Dermis blood vessel endothelial cell (primary cell): ENCODE measurements around the gene ATP5MG. TPM values are rescaled to one million over a fixed set of nuclear protein-coding genes. Genes with fewer than 3 reads are reported as not detected.
"Not testable (repeated sequence)": the region's sequence is repeated elsewhere in the genome, so short reads cannot be mapped to it uniquely, and the experiment has no call there.

Experiments used
- DNase-seq: peaks from one replicate; pipeline ENCODE4 v3.0.0; 2010
- total RNA-seq: library from RNA; depleted of rRNA; stranded (reverse); fragments of >200 nt; gene quantifications from 2 replicates; pipeline ENCODE4 v1.2.3, GENCODE V29; 2014

The ATP5MG gene
- 46.4 and 58.9 TPM in 2 replicates for total RNA-seq

- DNase-seq, result peak; percentile 92
These were observed at the start of gene ATP5MG for GRCh38 chr11:118401151-118401879. TSS of gene ATP5MG (plus strand) at chr11:118401606. CDS start at chr11:118401666, 60 bp downstream.

DNA sequence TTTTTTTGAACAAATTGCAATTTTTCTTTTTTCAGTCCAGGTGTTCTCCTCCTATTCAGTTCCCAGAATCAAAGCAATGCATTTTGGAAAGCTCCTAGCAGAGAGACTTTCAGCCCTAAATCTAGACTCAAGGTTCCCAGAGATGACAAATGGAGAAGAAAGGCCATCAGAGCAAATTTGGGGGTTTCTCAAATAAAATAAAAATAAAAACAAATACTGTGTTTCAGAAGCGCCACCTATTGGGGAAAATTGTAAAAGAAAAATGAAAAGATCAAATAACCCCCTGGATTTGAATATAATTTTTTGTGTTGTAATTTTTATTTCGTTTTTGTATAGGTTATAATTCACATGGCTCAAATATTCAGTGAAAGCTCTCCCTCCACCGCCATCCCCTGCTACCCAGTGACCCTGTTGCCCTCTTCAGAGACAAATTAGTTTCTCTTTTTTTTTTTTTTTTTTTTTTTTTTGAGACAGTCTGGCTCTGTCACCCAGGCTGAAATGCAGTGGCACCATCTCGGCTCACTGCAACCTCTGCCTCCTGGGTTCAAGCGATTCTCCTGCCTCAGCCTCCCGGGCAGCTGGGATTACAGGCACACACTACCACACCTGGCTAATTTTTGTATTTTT is 48.2 kb upstream of the ATP5MG start:
- DNase-seq, result peak; percentile 48

DNA sequence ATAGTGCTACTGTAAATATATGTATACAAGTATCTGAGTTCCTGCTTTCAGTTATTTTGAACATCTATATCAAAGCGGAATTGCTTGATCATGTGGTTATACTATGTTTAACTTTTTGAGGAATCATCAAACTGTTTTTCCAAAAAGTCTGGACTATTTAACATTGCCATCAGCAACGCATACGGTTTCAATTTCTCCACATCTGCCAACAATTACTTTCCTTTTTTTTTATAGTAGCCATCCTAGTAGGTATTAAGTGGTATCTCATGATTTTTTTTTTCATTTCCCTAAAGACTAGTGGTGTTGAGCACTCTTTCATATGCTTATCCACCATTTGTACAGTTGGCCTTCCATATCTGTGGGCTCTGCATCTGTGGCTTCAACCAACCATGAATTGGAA is 43.3 kb upstream of the ATP5MG start:
- DNase-seq, result no peak

- peak; percentile 96 for DNase-seq
These were observed 42.0 kb upstream of the ATP5MG start, which contains the start of gene UBE4A for GRCh38 chr11:118359295-118359958. TSS of gene UBE4A (plus strand) at chr11:118359600. CDS start at chr11:118365081, 5,481 bp downstream.

DNA sequence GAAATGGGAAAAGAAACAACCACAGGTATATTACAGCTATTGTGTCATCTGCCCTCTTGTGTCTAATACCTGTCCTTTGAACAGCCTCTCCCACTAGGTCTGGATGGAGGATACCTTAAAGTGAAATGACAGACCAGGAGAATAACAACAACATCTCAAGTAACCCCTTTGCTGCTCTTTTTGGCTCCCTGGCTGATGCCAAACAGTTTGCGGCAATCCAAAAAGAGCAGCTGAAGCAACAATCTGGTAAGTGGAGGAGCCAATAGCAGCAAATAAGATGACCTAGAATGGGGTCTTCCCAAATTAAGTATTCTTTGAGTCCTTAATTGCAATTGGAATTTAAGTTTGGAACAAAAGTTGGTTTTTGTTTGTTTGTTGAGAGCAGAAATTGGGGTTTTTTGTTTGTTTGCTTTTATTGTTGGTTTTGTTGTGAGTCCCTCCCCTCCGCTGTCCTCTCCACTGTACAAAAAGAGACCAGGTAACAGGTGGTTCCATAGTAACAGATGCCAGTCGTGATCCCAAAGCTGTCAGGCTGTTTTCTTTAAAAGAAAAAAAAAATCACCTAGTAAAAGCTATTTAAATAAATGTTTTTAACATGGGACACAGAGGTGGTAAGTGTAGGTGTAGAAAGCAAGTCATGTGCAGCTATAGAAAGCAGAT is 36.3 kb upstream of the ATP5MG start:
- no peak for DNase-seq

DNA sequence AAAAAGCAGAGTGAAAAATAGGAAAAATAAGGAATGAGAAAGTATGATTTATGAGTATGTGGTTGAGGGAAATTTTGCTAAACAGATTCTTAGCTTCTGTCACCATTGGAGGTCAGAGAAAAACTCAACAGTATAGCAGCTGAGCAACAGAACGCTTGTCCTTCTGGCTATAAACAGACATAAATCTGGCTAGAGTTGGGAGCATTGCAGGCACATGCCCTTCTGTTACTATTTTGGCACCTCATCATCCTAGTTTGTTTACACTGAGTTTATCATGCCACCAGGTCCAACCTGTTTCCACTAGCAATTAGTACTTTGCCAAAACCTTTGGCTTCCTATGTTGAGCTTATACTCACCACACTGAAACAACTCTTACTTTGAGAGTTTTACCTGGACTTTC is 35.1 kb upstream of the ATP5MG start:
- DNase-seq, result no peak

- DNase-seq, result no peak
These were observed 30.6 kb upstream of the ATP5MG start for GRCh38 chr11:118370774-118371173.

GRCh38 chr11:118373263-118373662 is 28.1 kb upstream of the ATP5MG start:
- no peak for DNase-seq

DNA sequence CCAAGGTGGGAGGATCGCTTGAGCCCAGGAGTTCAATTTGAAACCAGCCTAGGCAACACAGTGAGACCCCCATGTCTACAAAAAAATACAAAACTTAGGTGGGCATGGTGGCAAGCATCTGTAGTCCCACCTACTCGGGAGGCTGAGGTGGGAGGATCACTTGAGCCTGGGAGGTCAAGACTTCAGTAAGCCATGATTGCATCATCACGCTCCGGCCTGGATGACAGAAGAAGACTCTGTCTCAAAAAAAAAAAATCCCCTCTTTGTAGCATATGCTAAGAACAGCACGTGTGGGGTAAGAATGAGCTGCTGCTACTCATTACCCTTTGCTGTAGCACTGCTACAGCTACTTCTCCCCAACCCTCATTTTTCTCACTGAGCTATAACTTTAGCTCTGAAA is 27.5 kb upstream of the ATP5MG start:
- DNase-seq, result no peak

- DNase-seq, result no peak
These were observed 26.7 kb upstream of the ATP5MG start for GRCh38 chr11:118374729-118375128.

DNA sequence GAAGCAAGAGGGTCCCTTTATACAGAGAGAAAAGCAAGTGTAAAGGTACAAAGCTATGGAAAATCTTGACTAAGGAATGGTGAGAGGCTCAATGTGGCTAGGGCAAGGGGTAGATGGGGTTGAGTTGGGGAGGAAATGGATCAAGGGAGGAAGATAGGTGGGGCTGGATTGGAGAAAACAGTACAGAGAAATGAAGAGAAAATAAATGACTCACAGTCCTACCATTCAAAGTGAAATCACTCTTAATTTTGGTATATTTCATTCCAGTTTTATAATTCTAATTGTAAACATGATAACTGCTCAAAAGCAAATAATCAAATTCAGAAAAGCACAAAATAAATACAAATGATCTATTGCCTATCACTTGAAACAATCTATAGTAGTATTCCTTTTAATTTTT is 25.4 kb upstream of the ATP5MG start:
- no peak for DNase-seq

GRCh38 chr11:118379497-118379896 is 21.9 kb upstream of the ATP5MG start:
- no peak for DNase-seq

DNA sequence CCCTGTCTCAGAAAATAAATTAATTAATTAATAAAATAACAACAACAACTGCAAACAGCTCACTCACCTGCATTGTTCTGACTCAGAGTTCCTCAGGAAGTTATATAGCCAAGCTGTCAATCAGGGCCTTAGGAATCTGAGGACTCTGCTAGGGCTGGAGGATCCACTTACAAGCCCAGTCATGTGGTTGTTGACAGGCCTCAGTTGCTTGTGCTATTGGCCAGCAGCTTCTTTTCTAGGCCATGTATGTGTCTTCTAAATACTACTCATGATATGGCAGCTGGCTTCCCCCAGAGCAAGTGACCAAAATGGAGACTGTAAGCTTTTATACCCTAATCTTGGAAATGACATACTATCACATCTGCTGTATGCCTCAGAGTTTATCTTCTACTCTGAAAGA is 20.8 kb upstream of the ATP5MG start:
- peak; percentile 67 for DNase-seq

- no peak for DNase-seq
These were observed 18.5 kb upstream of the ATP5MG start for GRCh38 chr11:118382954-118383353.

- no peak for DNase-seq
These were observed 17.7 kb upstream of the ATP5MG start for GRCh38 chr11:118383657-118384056.

DNA sequence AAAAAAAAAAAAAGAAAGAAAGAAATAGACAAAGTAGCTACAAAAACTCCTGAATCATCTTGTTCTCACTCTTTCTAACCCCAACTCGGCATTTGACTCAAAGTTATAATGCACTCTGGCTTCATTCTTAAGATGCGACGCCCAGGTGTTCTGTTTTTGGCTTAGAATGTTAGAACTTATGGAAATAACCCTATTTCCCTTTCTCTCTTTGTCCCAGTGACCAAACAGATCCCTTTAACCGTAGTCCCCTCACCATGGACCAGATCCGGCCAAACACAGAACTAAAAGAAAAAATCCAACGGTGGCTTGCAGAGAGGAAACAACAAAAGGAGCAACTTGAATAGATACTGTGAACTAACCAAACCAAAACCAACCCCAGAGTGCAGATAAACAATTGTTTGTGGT is 5.3 kb upstream of the ATP5MG start:
- DNase-seq, result no peak

DNA sequence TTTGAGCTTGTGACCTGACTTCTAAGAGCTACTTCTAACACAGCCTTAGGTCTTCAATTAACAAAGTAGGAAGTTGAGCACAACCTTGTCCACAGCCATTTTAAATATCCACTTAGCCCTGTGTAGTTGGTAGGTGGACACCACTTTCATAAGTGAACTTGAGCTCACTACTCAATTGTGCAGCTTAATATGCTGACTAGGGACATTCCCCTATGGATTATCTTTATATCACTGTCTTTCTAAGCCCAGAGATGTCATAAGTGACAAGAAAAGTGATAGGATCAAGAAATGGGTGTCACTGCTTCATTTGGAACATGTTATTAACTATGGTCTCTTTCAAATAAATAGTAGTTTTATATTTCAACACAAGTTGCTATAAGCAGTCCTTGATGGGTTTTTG is 4.0 kb upstream of the ATP5MG start:
- DNase-seq, result no peak

DNA sequence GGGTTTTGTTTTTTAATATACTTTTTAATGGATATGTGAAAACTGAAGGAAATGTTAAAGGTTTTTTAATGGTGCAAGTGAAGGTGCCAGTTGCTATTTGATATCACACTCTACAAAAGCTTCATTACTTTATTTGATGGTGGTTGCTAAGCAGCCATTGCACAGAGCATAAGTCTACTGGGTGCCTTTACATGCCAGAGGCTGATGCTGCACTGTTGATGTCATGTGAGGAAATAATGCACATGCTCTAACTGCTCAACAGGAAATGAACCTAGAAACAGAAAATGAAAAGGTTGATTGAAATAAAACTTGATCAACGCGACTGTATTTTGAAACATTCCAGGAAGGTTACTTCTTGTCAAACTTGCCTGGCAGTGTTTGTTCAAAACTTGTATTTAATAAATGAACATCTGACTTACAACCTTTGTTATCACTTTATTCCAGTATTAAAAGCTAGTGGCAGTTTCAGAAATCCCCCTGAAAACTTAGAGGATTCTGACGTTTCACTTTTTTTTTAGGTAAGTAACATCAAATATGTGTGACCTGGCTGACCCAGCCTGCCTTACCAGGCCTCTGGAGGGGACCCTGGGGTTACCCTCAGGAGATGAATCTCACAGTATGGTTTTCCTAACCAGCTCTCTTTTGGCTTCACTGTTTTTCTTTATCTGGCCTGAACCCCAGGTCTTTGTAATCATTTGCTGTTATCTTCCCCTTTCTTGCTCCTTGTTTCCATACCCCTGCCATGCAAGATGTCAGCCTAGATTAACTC is 2.4 kb upstream of the ATP5MG start:
- DNase-seq, result peak; percentile 26

DNA sequence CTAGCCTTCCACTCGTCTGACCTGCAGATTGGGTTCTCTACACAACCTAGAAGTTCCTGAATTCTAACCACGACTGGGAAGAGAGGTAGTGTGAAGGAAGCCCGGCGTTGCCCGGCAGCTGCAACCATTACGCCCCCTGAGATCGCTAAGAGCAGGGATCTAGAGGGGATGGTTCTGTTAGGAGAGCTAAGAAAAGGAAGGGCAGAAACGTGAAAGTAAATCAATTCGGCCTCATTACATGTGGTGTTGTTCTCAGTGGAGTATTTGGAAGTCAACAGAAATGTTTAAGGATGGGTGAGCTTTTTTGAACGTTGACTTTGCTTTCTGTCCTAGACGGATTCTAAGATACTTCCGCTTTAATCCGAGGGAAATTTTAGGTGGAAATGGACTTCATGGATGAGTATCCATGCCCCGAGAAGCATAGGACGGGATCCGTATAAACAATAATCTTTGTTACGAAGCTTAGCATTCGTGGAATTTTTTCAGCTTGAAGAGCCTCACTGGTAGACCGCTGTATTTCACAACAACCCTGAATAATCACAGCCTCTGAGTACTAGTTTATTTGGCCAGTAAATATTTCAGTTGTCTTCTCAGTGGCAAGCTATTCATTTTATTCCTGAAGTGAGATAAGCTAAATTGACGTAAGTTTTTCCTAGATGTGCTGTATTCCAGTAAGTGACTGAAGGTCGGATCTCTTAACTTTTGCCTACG is 629 bp downstream of the ATP5MG start:
- DNase-seq, result peak; percentile 23

DNA sequence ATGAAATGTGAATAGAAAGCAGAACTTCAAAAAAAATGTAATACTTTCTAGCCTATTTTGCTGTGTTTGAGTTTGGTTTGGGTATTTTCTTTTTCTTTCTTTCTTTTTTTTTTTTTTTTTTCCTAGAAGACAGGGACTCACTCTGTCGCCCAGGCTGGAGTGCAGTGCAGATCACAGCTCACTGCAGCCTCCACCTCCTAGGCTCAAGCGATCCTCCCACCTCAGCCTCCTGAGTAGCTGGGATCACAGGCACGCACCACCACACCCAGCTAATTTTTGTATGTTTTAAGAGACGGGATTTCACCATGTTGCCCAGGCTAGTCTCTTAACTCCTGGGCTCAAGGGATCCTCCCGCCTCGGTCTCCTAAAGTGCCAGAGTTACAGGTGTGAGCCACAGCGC is 1.2 kb downstream of the ATP5MG start:
- not testable (repeated sequence) for DNase-seq

GRCh38 chr11:118406599-118407166 is 5.3 kb downstream of the ATP5MG start:
- DNase-seq, result peak; percentile 19
